Dendritic cell treated with granulocyte-macrophage colony-stimulating factor and Interleukin-4, amounts not matched to agents 40 ng/mL and 50 ng/mL, for 4 days (primary cell): ENCODE measurements around the gene CAPN10.

Source experiments
- H3K27ac Mint-ChIP-seq: one replicate; pipeline ENCODE4 v1.8.0; 2022; ENCODE audit warnings: mild to moderate bottlenecking, mixed read lengths
- H3K27me3 Mint-ChIP-seq: one replicate; pipeline ENCODE4 v1.8.0; 2022; ENCODE audit warnings: mild to moderate bottlenecking, mixed read lengths
- H3K36me3 Mint-ChIP-seq: one replicate; pipeline ENCODE4 v1.8.0; 2022; ENCODE audit warnings: low read depth, mixed read lengths
- H3K4me1 Mint-ChIP-seq: one replicate; pipeline ENCODE4 v1.8.0; 2022; ENCODE audit warnings: low read depth, mixed read lengths
- H3K4me3 Mint-ChIP-seq: one replicate; pipeline ENCODE4 v1.8.0; 2022; ENCODE audit warnings: mild to moderate bottlenecking, moderate library complexity, mixed read lengths
- H3K9me3 Mint-ChIP-seq: one replicate; pipeline ENCODE4 v1.8.0; 2022; ENCODE audit warnings: mixed read lengths
- intact Hi-C: fragments of 100-400 bp; cut with micrococcal nuclease; formaldehyde crosslinking; loops from one replicate; pipeline ENCODE4 v1.15.0; 2022

The CAPN10 gene

DNA sequence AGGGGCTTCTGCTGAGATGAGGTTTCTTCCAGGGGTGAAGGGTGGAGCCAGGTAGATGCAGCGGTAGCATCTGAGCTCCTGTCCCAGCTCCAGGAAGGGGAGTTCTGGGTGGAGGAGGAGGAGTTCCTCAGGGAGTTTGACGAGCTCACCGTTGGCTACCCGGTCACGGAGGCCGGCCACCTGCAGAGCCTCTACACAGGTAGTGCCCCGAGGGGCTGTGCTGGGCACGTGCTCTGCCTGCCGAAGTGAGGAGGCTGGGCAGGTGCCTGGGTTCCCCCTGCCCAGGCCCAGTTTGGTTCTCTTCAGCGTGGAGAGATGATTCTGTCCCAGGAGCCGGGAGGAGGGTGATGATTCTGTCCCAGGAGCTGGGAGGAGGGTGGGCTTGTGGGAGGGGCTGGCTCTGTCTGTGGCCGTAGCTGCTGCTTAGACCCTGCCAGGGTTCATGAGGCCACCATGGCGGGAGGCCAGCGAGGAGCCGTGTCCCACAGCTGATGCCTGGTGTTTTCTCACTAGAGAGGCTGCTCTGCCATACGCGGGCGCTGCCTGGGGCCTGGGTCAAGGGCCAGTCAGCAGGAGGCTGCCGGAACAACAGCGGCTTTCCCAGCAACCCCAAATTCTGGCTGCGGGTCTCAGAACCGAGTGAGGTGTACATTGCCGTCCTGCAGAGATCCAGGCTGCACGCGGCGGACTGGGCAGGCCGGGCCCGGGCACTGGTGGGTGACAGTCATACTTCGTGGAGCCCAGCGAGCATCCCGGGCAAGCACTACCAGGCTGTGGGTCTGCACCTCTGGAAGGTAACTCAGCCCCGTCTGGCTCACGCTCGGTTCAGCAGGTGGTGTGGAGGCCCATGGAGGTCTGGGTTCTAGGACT lies 8.2 kb downstream of the CAPN10 start:
- intact Hi-C loops, result loop anchor here (10.0 kb wide), 1 partner anchor 110 kb away; no protein-coding TSS in a partner anchor
- Mint-ChIP-seq H3K27me3 (no peaks in the 10 kb centered on the region), H3K27ac (peak overlapping the region; percentile 34), H3K36me3 (peaks cover 100% of the 10 kb centered on the region), H3K9me3 (no peaks in the 10 kb centered on the region), H3K4me1 (peaks cover 14% of the 10 kb centered on the region), H3K4me3 (no peak overlapping the region)

DNA sequence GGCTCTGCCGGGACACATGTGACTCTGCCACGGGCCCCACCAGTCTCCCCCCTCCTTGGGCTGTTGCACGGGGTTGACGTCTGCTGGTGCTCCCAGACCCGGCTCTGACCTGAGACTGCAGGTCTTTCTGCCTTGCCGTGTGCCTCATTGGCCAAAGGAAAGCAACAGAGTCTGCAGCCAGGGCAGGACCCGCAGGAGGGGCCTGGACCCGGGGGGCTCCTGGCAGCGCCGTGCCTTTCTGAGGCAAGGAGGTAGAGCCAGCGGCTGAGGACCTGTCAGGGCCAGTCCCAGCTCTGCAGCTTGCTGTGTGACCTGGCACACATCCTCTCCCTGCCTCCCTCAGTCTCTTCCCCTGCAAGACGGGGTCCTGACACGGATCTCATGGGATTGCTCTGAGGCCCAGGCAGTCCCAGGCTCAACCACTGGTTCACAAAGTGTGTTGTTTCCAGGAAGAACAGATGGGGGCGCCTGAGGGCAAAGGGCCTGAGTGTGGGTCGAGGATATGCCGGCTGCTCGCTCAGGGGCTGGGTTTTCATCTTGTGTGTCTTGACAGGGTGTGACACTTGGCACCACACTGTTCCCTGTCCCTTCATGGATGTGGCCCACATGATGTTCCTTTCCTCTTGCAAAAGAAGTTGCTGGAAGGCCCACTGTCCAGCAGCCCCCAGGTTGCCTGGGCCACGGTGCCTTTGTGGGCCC lies 9.0 kb downstream of the CAPN10 start:
- Mint-ChIP-seq H3K4me1 (peaks cover 14% of the 10 kb centered on the region), H3K4me3 (no peak overlapping the region), H3K36me3 (peaks cover 100% of the 10 kb centered on the region), H3K9me3 (no peaks in the 10 kb centered on the region), H3K27me3 (no peaks in the 10 kb centered on the region), H3K27ac (no peak overlapping the region)
- intact Hi-C loops, result loop anchor here (10.0 kb wide), 1 partner anchor 109 kb away; no protein-coding TSS in a partner anchor

DNA sequence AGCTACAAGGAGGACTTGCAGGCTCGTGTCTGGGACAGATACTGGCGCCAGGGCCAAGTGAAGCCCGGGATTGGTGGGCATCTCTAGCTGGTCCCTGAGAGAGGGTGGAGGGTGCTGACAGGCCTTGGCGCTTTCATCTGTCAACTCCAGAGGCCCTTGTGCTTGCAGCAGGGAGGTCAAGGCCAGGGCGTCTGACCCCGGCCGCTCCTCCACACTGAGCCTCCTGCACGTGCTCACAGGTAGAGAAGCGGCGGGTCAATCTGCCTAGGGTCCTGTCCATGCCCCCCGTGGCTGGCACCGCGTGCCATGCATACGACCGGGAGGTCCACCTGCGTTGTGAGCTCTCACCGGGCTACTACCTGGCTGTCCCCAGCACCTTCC lies 9.5 kb downstream of the CAPN10 start:
- Mint-ChIP-seq H3K27me3 (no peaks in the 10 kb centered on the region), H3K36me3 (peaks cover 100% of the 10 kb centered on the region), H3K4me1 (peaks cover 14% of the 10 kb centered on the region), H3K4me3 (no peak overlapping the region), H3K9me3 (no peaks in the 10 kb centered on the region), H3K27ac (no peak overlapping the region)
- intact Hi-C loops, result loop anchor here (10.0 kb wide), 1 partner anchor 109 kb away; no protein-coding TSS in a partner anchor

DNA sequence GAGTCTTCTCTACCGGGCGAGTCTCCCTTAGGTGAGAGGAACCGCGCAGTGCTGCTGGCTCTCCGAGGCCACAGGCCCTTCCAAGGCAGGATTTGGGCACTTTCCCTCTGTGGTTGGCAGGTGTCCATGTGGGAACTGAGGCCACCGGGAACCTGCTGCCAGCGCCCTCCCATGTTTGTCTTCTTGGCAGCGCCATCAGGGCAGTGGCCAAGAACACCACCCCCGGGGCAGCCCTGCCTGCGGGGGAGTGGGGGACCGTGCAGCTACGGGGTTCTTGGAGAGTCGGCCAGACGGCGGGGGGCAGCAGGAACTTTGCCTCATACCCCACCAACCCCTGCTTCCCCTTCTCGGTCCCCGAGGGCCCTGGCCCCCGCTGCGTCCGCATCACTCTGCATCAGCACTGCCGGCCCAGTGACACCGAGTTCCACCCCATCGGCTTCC lies 10.0 kb downstream of the CAPN10 start:
- no peak overlapping the region for H3K4me3 Mint-ChIP-seq
- peaks cover 100% of the 10 kb centered on the region for H3K36me3 Mint-ChIP-seq
- intact Hi-C loops, result loop anchor here (10.0 kb wide), 1 partner anchor 108 kb away; no protein-coding TSS in a partner anchor
- peaks cover 14% of the 10 kb centered on the region for H3K4me1 Mint-ChIP-seq
- H3K27me3 Mint-ChIP-seq, result no peaks in the 10 kb centered on the region
- H3K9me3 Mint-ChIP-seq, result no peaks in the 10 kb centered on the region
- H3K27ac Mint-ChIP-seq, result no peak overlapping the region

DNA sequence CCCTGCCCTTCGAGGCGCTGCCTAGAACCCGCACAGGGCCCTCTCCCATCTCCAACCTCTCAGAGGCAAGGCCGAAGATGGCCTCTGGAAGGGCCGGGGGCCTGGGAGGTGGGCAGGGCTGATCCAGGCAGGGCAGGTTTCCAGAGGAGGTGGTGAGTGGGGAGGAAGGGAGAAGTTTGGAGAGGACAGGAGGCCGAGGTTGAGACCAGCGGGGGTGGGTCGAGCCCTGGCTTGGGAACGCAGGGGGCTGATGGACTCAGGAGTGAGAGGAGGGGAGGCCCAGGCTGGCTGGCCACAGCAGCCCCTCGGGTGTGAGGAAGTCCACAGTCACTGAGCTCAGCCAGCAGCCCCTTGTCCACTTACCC lies 10.5 kb downstream of the CAPN10 start:
- Mint-ChIP-seq H3K27me3 (no peaks in the 10 kb centered on the region), H3K9me3 (no peaks in the 10 kb centered on the region), H3K36me3 (peaks cover 100% of the 10 kb centered on the region), H3K4me3 (no peak overlapping the region), H3K4me1 (peaks cover 14% of the 10 kb centered on the region), H3K27ac (no peak overlapping the region)
- intact Hi-C loops, result loop anchor here (10.0 kb wide), 1 partner anchor 108 kb away; no protein-coding TSS in a partner anchor

DNA sequence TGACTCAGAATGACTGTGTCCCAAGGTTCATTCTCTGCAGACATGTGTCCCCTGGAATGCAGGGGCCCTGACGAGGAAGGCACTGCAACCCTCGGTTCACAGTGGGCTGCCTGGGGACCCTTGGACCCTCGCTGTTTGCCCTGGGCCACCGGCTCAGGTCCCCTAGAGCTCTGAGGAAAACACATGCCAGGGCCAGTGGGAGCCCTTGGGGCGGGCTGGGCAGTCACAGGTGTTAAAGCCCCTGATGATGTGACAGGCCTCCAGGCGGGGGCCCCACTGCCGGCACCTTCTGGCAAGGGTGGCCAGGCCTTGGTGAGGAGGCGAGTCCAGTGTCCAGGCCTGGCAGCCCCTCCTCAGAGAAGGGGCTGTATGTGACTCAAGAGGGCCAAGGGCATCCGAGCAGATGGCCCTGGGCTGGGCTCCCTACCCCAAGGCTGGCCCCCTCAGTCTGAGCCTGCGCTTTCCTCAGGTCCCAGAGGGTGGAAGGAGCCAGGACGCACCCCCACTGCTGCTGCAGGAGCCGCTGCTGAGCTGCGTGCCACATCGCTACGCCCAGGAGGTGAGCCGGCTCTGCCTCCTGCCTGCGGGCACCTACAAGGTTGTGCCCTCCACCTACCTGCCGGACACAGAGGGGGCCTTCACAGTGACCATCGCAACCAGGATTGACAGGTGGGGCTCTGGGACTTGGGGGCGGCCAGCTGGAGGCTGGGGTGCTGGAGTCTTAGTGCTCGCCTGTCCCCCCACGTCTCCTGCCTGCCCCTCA lies 11.1 kb downstream of the CAPN10 start:
- Mint-ChIP-seq H3K9me3 (no peaks in the 10 kb centered on the region), H3K4me1 (peaks cover 14% of the 10 kb centered on the region), H3K27ac (no peak overlapping the region)

DNA sequence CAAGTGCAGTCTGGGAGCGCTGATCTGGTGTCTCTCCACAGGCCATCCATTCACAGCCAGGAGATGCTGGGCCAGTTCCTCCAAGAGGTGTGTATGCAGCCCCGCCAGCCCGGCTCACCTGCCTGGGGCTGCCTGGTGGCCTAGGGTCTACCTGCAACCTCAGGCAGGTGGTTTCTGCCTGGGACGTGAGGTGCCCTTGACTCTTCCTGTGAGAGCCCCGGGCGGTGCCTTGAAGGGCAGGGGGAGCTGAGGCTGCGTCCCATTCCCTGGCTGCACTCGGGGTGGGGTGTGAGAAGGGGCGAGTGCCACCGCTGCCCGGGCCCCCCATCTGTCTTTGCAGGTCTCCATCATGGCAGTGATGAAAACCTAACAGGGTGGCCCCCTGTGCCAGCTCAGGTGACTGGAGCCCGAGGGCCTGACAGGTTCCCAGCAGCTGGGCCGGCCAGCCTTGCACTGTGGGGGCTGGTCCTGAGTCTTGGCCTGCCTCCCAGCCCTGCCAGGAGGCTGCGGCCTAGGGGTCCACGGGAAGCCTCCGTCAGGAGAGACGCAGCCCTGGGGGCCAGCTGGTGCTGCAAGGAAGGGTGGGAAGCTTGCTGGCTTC lies 11.9 kb downstream of the CAPN10 start:
- Mint-ChIP-seq H3K4me1 (peaks cover 22% of the 10 kb centered on the region), H3K36me3 (peaks cover 100% of the 10 kb centered on the region), H3K4me3 (no peak overlapping the region), H3K27me3 (no peaks in the 10 kb centered on the region), H3K9me3 (no peaks in the 10 kb centered on the region), H3K27ac (no peak overlapping the region)
- intact Hi-C loops, result loop anchor here (10.0 kb wide), 1 partner anchor 106 kb away; no protein-coding TSS in a partner anchor

More for the DNA sequence above, 11.1 kb downstream of the CAPN10 start:
- Mint-ChIP-seq H3K36me3 (peaks cover 100% of the 10 kb centered on the region), H3K27me3 (no peaks in the 10 kb centered on the region), H3K4me3 (no peak overlapping the region)
- intact Hi-C loops, result loop anchor here (10.0 kb wide), 1 partner anchor 107 kb away; no protein-coding TSS in a partner anchor

DNA sequence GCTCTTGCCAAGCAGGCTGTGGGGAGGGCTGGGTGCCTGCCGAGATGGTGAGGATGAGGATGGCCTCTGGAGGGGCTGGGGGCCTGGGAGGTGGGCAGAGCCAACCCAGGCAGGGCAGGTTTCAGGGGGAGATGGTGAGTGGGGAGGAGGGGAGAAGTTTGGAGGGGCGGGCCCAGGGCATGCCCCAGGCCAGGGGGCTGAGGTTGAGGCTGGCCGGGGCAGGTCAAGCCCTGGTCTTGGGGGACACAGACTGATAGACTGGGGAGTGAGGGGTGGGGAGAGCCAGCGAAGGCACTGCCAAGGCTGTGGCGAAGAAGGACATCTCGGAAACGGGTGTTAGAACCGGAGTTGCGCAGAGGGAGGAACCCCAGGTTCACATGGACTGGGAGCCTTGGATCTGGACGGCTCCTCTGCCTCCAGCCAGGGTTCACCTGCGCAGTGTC lies 12.6 kb downstream of the CAPN10 start:
- peaks cover 29% of the 10 kb centered on the region for H3K4me1 Mint-ChIP-seq
- intact Hi-C loops, result loop anchor here (10.0 kb wide), 1 partner anchor 106 kb away; no protein-coding TSS in a partner anchor
- no peak overlapping the region for H3K27ac Mint-ChIP-seq
- H3K9me3 Mint-ChIP-seq, result no peaks in the 10 kb centered on the region
- no peaks in the 10 kb centered on the region for H3K27me3 Mint-ChIP-seq
- peaks cover 95% of the 10 kb centered on the region for H3K36me3 Mint-ChIP-seq
- H3K4me3 Mint-ChIP-seq, result no peak overlapping the region

DNA sequence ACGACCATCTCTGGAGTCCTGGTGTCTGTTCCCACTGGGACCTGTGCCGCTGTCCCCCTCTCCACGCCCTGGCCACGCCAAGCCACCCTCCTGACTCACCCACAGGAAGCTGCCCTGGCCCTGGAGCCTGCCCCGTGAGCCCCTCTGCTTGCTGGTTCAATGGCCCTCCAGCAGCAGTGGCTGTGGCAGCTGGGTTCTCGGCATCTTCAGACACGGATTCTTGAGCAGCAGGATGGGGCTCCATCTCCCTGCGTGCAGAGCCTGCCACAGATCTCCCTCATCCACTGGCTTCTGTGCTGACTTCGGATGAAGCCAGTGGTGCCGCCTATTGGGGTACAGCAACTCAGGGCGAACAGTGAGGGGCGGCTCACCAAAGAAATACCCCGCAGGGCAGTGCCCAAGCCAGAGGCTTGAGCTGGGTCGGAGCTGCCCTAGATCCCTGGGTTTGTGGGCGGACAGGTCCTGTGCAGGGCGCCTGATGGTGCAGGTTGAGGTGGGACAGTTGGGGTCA lies 14.0 kb downstream of the CAPN10 start:
- Mint-ChIP-seq H3K9me3 (no peaks in the 10 kb centered on the region), H3K4me1 (peaks cover 30% of the 10 kb centered on the region), H3K36me3 (peaks cover 82% of the 10 kb centered on the region), H3K4me3 (no peak overlapping the region), H3K27me3 (no peaks in the 10 kb centered on the region), H3K27ac (no peak overlapping the region)
- intact Hi-C loops, result loop anchor here (5.0 kb wide), 1 partner anchor 37 kb away; no protein-coding TSS in a partner anchor

DNA sequence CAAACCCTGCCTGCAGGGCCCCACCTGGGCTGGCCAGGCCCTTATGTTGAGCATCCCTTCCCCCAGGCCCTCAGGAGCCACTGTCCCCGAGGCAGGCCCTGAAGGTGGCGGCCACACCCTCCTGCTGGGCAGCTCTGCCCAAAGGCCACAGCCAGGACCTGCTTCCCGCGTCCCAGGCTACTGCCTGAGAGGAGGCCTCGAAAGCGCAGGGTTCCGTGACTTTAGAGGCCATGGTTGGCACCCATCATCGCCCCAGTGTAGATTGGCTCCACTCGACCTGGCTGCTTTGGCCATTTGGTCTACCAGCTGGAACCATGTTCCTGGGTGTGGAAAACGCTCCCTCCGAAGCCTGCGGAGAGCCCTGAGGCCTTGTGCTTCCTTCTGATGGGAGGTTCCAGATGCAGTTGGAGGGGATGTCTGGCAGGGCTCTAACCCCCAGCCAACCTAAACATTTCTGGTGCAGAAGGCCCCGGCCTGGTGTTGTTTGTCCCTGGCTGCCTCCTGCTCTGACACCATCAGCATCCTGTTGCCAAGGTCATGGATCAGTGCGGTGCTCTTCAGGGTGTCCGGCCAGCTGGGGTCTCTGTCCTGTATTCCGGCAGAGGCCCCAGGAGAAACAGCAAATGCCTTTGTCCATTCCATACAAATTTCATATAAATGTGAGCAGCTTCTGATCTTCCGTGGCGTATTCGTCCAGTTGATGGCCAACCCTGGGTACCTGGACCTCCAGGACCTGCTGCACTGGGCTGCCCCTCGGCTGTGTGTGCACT lies 14.7 kb downstream of the CAPN10 start:
- peaks cover 74% of the 10 kb centered on the region for H3K36me3 Mint-ChIP-seq
- H3K4me3 Mint-ChIP-seq, result no peak overlapping the region
- H3K9me3 Mint-ChIP-seq, result no peaks in the 10 kb centered on the region
- H3K4me1 Mint-ChIP-seq, result peaks cover 23% of the 10 kb centered on the region
- no peak overlapping the region for H3K27ac Mint-ChIP-seq
- intact Hi-C loops, result loop anchor here (5.0 kb wide), 1 partner anchor 36 kb away; no protein-coding TSS in a partner anchor
- no peaks in the 10 kb centered on the region for H3K27me3 Mint-ChIP-seq

DNA sequence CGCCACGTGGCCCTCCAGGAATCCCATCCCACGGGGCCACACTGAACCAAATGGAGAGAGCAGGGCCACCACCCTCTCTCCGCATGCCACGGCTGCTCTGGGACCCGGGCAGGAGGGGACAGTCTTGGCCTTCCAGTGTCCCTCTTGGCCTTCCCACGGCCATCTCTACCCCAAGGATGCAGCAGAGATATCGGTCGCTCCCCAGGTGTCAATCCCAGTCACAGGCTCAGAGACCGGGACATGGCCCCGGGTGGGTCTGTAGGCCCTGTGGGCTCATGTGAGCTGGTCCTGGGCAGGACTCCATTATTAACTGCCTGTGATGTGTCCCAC lies 15.3 kb downstream of the CAPN10 start:
- Mint-ChIP-seq H3K4me1 (peaks cover 23% of the 10 kb centered on the region), H3K27ac (no peak overlapping the region), H3K4me3 (no peak overlapping the region), H3K9me3 (no peaks in the 10 kb centered on the region), H3K36me3 (peaks cover 69% of the 10 kb centered on the region), H3K27me3 (no peaks in the 10 kb centered on the region)
- intact Hi-C loops, result loop anchor here (5.0 kb wide), 1 partner anchor 36 kb away; no protein-coding TSS in a partner anchor

DNA sequence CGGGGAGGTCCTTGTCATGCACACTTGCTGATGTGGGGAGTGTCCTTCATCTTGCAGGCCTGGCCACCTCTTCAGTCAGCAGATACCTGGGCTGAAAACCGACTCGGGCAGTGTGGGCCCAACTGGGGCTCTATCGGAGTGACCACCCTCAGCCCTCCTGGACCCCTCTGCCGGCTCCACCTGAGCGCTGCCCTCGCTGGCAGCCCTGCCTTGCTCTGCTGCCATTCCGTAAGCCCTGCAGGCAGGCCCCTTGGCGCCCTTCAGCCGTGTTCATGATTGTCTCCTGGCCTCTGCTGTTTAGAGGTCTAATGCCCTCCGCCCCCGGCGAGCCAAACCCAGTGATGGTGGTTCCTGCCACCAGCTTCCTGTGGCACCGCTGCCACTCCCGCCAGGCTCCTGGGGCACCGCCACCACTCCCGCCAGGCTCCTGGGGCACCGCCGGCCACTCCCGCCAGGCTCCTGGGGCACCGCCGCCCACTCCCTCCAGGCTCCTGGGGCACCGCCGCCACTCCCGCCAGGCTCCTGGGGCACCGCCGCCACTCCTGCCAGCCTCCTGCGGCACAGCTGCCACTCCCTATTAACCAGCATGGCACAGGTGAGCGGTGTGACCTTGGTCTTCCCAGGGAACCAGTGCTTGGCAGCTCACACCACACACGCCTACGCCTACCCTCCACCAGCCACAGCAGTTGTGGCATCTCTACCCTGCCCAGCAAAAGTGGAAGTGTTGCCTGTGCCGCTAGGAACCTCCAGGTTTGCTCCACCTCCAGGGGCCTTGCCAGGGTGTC lies 15.9 kb downstream of the CAPN10 start:
- H3K27ac Mint-ChIP-seq, result no peak overlapping the region
- no peaks in the 10 kb centered on the region for H3K27me3 Mint-ChIP-seq
- H3K36me3 Mint-ChIP-seq, result peaks cover 62% of the 10 kb centered on the region
- peaks cover 24% of the 10 kb centered on the region for H3K4me1 Mint-ChIP-seq
- H3K9me3 Mint-ChIP-seq, result no peaks in the 10 kb centered on the region
- no peak overlapping the region for H3K4me3 Mint-ChIP-seq
- intact Hi-C loops, result loop anchor here (5.0 kb wide), 1 partner anchor 35 kb away; no protein-coding TSS in a partner anchor
